ENCODE measurements around the gene DELE1. TPM values are rescaled to one million over a fixed set of nuclear protein-coding genes. Genes with fewer than 3 reads are reported as not detected.

Gene DELE1
- total RNA-seq, 1 experiment from 2014 or later: 81.5 TPM

DNA sequence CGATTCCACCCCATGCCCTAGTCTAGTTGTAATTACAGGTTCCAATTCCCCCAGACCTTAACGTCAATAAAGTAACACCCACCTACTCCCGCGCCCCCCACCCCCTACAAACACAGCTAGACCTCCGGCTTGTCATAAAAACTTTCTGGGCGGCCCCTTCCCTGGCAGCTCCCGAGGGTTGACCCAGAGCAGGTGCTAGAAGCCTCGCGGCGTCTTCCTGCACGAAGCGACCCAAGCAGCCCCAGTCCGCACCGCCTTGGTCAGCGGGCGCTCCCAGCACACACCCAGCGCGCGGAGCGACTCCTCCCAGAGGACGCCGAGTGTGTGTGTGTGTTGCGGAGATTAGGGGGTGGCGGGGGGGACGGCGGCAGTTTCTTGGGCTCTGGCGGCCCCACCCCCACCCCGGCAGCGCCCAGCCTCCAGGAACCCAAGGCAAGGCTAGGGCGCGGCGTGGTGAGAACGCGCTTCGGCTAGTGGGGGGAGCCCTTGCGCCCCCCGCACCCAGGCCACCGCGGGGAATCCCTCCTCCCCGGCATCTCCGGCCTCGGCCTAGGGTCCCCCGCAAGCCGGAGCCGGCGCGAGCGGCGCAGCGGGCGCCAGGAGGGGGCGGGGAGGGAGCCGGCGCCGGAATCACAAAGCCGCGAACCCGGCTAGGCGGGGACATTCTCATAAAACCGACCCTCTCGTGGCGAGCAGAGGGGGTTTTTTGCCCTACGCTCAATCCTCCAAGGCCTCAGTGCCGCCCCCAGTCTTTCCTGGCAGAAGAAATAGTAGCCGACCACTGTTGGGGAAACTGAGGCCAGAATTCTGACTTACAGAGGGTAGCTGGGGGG, 47.7 kb upstream of the DELE1 start (continued):
- TF ChIP-seq, protein P1, sequence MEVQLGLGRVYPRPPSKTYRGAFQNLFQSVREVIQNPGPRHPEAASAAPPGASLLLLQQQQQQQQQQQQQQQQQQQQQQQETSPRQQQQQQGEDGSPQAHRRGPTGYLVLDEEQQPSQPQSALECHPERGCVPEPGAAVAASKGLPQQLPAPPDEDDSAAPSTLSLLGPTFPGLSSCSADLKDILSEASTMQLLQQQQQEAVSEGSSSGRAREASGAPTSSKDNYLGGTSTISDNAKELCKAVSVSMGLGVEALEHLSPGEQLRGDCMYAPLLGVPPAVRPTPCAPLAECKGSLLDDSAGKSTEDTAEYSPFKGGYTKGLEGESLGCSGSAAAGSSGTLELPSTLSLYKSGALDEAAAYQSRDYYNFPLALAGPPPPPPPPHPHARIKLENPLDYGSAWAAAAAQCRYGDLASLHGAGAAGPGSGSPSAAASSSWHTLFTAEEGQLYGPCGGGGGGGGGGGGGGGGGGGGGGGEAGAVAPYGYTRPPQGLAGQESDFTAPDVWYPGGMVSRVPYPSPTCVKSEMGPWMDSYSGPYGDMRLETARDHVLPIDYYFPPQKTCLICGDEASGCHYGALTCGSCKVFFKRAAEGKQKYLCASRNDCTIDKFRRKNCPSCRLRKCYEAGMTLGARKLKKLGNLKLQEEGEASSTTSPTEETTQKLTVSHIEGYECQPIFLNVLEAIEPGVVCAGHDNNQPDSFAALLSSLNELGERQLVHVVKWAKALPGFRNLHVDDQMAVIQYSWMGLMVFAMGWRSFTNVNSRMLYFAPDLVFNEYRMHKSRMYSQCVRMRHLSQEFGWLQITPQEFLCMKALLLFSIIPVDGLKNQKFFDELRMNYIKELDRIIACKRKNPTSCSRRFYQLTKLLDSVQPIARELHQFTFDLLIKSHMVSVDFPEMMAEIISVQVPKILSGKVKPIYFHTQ (CRISPR knock-in tag; IDR thresholded peaks at IDR 0.05): no peak
- TF ChIP-seq ZNF138 (CRISPR knock-in tag; conservative IDR thresholded peaks at IDR 0.05): no peak
- peak; percentile 21; the same call in 1 of the 2 replicates for TF ChIP-seq ZBTB21 (CRISPR knock-in tag; IDR thresholded peaks at IDR 0.05; ENCODE audit: borderline replicate concordance)
- TF ChIP-seq, protein P2, sequence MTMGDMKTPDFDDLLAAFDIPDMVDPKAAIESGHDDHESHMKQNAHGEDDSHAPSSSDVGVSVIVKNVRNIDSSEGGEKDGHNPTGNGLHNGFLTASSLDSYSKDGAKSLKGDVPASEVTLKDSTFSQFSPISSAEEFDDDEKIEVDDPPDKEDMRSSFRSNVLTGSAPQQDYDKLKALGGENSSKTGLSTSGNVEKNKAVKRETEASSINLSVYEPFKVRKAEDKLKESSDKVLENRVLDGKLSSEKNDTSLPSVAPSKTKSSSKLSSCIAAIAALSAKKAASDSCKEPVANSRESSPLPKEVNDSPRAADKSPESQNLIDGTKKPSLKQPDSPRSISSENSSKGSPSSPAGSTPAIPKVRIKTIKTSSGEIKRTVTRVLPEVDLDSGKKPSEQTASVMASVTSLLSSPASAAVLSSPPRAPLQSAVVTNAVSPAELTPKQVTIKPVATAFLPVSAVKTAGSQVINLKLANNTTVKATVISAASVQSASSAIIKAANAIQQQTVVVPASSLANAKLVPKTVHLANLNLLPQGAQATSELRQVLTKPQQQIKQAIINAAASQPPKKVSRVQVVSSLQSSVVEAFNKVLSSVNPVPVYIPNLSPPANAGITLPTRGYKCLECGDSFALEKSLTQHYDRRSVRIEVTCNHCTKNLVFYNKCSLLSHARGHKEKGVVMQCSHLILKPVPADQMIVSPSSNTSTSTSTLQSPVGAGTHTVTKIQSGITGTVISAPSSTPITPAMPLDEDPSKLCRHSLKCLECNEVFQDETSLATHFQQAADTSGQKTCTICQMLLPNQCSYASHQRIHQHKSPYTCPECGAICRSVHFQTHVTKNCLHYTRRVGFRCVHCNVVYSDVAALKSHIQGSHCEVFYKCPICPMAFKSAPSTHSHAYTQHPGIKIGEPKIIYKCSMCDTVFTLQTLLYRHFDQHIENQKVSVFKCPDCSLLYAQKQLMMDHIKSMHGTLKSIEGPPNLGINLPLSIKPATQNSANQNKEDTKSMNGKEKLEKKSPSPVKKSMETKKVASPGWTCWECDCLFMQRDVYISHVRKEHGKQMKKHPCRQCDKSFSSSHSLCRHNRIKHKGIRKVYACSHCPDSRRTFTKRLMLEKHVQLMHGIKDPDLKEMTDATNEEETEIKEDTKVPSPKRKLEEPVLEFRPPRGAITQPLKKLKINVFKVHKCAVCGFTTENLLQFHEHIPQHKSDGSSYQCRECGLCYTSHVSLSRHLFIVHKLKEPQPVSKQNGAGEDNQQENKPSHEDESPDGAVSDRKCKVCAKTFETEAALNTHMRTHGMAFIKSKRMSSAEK (CRISPR knock-in tag; IDR thresholded peaks at IDR 0.05; ENCODE audit: borderline replicate concordance): no peak
- TF ChIP-seq GABPB1 (CRISPR knock-in tag; IDR thresholded peaks at IDR 0.05): no peak
- no peak for TF ChIP-seq FOXK1 (CRISPR knock-in tag; IDR thresholded peaks at IDR 0.05)
- TF ChIP-seq JAZF1 (CRISPR knock-in tag; IDR thresholded peaks at IDR 0.05): no peak
- TF ChIP-seq TCF7 (CRISPR knock-in tag; IDR thresholded peaks at IDR 0.05; ENCODE audit: low read depth): no peak
- no peak for TF ChIP-seq MXD4 (CRISPR knock-in tag; IDR thresholded peaks at IDR 0.05; ENCODE audit: borderline replicate concordance)
- no peak for TF ChIP-seq NR1H2 (CRISPR knock-in tag; IDR thresholded peaks at IDR 0.05)
- no peak for TF ChIP-seq ZNF416 (CRISPR knock-in tag; IDR thresholded peaks at IDR 0.05)
- TF ChIP-seq, protein P3, sequence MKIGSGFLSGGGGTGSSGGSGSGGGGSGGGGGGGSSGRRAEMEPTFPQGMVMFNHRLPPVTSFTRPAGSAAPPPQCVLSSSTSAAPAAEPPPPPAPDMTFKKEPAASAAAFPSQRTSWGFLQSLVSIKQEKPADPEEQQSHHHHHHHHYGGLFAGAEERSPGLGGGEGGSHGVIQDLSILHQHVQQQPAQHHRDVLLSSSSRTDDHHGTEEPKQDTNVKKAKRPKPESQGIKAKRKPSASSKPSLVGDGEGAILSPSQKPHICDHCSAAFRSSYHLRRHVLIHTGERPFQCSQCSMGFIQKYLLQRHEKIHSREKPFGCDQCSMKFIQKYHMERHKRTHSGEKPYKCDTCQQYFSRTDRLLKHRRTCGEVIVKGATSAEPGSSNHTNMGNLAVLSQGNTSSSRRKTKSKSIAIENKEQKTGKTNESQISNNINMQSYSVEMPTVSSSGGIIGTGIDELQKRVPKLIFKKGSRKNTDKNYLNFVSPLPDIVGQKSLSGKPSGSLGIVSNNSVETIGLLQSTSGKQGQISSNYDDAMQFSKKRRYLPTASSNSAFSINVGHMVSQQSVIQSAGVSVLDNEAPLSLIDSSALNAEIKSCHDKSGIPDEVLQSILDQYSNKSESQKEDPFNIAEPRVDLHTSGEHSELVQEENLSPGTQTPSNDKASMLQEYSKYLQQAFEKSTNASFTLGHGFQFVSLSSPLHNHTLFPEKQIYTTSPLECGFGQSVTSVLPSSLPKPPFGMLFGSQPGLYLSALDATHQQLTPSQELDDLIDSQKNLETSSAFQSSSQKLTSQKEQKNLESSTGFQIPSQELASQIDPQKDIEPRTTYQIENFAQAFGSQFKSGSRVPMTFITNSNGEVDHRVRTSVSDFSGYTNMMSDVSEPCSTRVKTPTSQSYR (CRISPR knock-in tag; IDR thresholded peaks at IDR 0.05): no peak; the same call in none of the 2 replicates
- TF ChIP-seq ZNF423 (CRISPR knock-in tag; IDR thresholded peaks at IDR 0.05): peak; percentile 67
- TF ChIP-seq, protein P4, sequence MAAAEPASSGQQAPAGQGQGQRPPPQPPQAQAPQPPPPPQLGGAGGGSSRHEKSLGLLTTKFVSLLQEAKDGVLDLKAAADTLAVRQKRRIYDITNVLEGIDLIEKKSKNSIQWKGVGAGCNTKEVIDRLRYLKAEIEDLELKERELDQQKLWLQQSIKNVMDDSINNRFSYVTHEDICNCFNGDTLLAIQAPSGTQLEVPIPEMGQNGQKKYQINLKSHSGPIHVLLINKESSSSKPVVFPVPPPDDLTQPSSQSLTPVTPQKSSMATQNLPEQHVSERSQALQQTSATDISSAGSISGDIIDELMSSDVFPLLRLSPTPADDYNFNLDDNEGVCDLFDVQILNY (CRISPR knock-in tag; IDR thresholded peaks at IDR 0.05): peak; percentile 54
- TF ChIP-seq, protein P5, sequence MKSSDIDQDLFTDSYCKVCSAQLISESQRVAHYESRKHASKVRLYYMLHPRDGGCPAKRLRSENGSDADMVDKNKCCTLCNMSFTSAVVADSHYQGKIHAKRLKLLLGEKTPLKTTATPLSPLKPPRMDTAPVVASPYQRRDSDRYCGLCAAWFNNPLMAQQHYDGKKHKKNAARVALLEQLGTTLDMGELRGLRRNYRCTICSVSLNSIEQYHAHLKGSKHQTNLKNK (CRISPR knock-in tag; IDR thresholded peaks at IDR 0.05): no peak
- no peak for TF ChIP-seq SMAD3 (CRISPR knock-in tag; IDR thresholded peaks at IDR 0.05; ENCODE audit: borderline replicate concordance)
- TF ChIP-seq CREM (CRISPR knock-in tag; IDR thresholded peaks at IDR 0.05): 0 out of 2 replicates have a peak, but pooled peaks have one; percentile 42
- TF ChIP-seq NR3C1 (CRISPR knock-in tag; conservative IDR thresholded peaks at IDR 0.05; ENCODE audit: low read depth): no peak
- TF ChIP-seq ELF4 (CRISPR knock-in tag; IDR thresholded peaks at IDR 0.05; ENCODE audit: low read depth): 0 out of 2 replicates have a peak, but pooled peaks have one; percentile 58
- TF ChIP-seq, protein P6, sequence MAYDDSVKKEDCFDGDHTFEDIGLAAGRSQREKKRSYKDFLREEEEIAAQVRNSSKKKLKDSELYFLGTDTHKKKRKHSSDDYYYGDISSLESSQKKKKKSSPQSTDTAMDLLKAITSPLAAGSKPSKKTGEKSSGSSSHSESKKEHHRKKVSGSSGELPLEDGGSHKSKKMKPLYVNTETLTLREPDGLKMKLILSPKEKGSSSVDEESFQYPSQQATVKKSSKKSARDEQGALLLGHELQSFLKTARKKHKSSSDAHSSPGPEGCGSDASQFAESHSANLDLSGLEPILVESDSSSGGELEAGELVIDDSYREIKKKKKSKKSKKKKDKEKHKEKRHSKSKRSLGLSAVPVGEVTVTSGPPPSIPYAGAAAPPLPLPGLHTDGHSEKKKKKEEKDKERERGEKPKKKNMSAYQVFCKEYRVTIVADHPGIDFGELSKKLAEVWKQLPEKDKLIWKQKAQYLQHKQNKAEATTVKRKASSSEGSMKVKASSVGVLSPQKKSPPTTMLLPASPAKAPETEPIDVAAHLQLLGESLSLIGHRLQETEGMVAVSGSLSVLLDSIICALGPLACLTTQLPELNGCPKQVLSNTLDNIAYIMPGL (CRISPR knock-in tag; IDR thresholded peaks at IDR 0.05): peak; percentile 75; the same call in 1 of the 2 replicates
- TF ChIP-seq OVOL2 (CRISPR knock-in tag; IDR thresholded peaks at IDR 0.05; ENCODE audit: borderline replicate concordance): no peak
- TF ChIP-seq, protein P7, sequence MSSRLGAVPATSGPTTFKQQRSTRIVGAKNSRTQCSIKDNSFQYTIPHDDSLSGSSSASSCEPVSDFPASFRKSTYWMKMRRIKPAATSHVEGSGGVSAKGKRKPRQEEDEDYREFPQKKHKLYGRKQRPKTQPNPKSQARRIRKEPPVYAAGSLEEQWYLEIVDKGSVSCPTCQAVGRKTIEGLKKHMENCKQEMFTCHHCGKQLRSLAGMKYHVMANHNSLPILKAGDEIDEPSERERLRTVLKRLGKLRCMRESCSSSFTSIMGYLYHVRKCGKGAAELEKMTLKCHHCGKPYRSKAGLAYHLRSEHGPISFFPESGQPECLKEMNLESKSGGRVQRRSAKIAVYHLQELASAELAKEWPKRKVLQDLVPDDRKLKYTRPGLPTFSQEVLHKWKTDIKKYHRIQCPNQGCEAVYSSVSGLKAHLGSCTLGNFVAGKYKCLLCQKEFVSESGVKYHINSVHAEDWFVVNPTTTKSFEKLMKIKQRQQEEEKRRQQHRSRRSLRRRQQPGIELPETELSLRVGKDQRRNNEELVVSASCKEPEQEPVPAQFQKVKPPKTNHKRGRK (CRISPR knock-in tag; IDR thresholded peaks at IDR 0.05; ENCODE audit: borderline replicate concordance): no peak
